Fibroblast of mammary gland (primary cell): ENCODE measurements around the gene CUZD1.

Experiments
- DNase-seq: peaks from one replicate; pipeline ENCODE4 v3.0.0-alpha.2; 2010; ENCODE audit warnings: low read depth
- H3K4me3 ChIP-seq: 2 replicates; pipeline ENCODE4 v1.5.1; 2011; ENCODE audit warnings: low read depth, mild to moderate bottlenecking, low read length, moderate library complexity; ENCODE audit not compliant: control insufficient read depth
- CTCF ChIP-seq: conservative IDR thresholded peaks from 2 replicates; pipeline ENCODE4 v1.5.1; 2011; ENCODE audit warnings: low read depth, low read length, inconsistent platforms; ENCODE audit not compliant: control insufficient read depth, insufficient read depth

CUZD1 gene

GRCh38 chr10:122814493-122814892 is 31.2 kb downstream of the CUZD1 start:
- TF ChIP-seq CTCF = no peak
- no peak for DNase-seq
- no peak overlapping the region for H3K4me3 ChIP-seq

GRCh38 chr10:122812751-122813150 is 32.9 kb downstream of the CUZD1 start:
- no peak for DNase-seq
- H3K4me3 ChIP-seq = no peak overlapping the region
- no peak for TF ChIP-seq CTCF

GRCh38 chr10:122802282-122802681 is 43.4 kb downstream of the CUZD1 start:
- H3K4me3 ChIP-seq = no peak overlapping the region
- no peak for DNase-seq
- no peak for TF ChIP-seq CTCF

- H3K4me3 ChIP-seq = no peak overlapping the region
- no peak for TF ChIP-seq CTCF
- no peak for DNase-seq
Measured at GRCh38 chr10:122798704-122799231, 46.9 kb downstream of the CUZD1 start.

GRCh38 chr10:122796796-122797195 is 48.9 kb downstream of the CUZD1 start:
- TF ChIP-seq CTCF = no peak
- DNase-seq = no peak
- no peak overlapping the region for H3K4me3 ChIP-seq

- DNase-seq = no peak
- TF ChIP-seq CTCF = no peak
- H3K4me3 ChIP-seq = no peak overlapping the region
Measured at GRCh38 chr10:122795924-122796323, 49.7 kb downstream of the CUZD1 start.

- H3K4me3 ChIP-seq = no peak overlapping the region
- no peak for TF ChIP-seq CTCF
- DNase-seq = peak; percentile 12
Measured at GRCh38 chr10:122786269-122786668, 59.4 kb downstream of the CUZD1 start.
